ENCODE measurements around the gene MIGA2. TPM values are rescaled to one million over a fixed set of nuclear protein-coding genes. Genes with fewer than 3 reads are reported as not detected.

MIGA2 gene
- total RNA-seq, 1 donor from 2014 or later: 12.0 TPM

DNA sequence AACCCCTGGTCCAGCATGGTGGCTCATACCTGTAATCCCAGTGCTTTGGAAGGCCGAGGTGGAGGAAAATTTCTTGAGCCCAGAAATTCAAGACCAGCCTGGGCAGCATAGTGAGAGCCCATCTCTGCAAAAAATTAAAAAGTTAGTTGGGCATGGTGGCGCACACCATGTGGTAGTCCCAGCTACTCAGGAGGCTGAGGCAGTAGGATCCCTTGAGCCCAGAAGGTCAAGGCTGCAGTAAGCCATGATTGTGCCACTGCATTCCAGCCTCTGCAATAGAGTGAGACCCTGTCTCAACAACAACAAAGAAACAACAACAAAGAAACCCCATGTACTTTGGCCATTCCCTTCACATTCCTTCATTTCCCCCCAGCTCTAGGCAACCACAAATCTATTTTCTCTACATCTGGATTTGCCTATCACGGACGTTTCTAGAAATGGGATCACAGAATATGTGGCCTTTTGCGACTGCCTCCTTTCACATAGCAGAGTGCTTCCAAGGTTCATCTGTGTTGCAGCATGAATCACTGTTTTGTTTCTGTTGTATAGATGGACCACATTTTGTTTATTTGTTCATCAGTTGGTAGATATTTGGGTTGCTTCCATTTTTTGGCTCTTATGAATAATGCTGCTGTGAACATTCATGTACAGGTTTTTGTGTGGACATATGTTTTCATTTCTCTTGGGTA, 17.9 kb downstream of the MIGA2 start:
- Histone ChIP-seq H3K36me3 (ENCODE audit: control insufficient read depth in 3 of 3, insufficient read depth in 3 of 3, low read length in 3 of 3) (peaks cover 21 to 27% (median 26%) of the 10 kb centered on the region in 3 donors), H3K27me3 (ENCODE audit: control insufficient read depth in 3 of 3, insufficient read depth in 3 of 3, low read length in 3 of 3) (no peaks in the 10 kb centered on the region), H3K27ac (ENCODE audit: low read depth, low read length) (no peak overlapping the region), H3K4me1 (ENCODE audit: control insufficient read depth in 3 of 3, insufficient read depth in 3 of 3, low read length in 3 of 3) (peaks cover 0 to 4% (median 4%) of the 10 kb centered on the region in 3 donors), H3K4me3 (ENCODE audit: low read length in 3 of 3) (no peak overlapping the region), H3K9me3 (ENCODE audit: control insufficient read depth in 3 of 3, low read length in 3 of 3) (no peaks in the 10 kb centered on the region), H3K9ac (ENCODE audit: low read depth in 1 of 3, low read length in 3 of 3) (no peak overlapping the region)

DNA sequence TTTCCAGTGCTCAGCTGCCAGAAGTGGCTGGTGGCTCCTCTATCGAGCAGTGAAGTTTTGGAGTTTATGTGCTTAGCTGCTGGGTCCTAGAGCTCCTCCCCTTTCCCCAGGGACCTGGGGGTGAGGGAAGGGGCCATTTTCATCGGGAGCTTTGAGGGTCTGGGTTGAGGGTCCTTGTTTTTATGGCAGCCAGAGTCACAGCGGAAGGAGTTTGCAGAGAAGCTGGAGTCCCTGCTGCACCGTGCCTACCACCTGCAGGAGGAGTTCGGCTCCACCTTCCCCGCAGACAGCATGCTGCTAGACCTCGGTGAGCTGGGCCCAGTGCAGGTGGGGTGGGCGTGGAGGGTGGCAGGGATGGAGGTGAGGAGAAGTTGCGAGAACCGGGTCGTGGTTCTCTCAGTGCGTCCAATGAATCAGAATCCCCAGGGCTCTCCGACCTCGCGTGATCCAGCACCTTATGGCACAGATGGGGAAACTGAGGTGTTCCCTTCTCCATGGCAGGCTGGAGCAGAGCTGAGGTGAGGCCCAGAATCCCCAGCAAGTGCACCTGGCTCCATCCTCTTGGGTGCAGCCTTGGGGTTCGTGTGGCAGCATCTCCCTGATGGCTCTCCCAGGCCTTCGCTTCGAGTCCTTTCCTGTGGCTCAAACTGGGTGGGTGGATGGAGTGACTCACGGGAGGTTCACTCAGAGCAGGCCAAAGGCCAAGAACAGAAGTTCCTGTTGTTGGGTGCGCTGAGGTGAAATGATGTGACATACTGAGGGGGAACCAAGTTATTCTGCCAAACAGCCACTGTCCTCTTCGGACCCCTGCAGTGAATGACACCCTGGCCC, 22.8 kb downstream of the MIGA2 start:
- peaks cover 40 to 50% (median 46%) of the 10 kb centered on the region in 3 donors for H3K36me3 ChIP-seq (ENCODE audit: control insufficient read depth in 3 of 3, insufficient read depth in 3 of 3, low read length in 3 of 3)
- no peak overlapping the region for H3K27ac ChIP-seq (ENCODE audit: low read depth, low read length)
- no peaks in the 10 kb centered on the region for H3K4me1 ChIP-seq (ENCODE audit: control insufficient read depth in 3 of 3, insufficient read depth in 3 of 3, low read length in 3 of 3)

DNA sequence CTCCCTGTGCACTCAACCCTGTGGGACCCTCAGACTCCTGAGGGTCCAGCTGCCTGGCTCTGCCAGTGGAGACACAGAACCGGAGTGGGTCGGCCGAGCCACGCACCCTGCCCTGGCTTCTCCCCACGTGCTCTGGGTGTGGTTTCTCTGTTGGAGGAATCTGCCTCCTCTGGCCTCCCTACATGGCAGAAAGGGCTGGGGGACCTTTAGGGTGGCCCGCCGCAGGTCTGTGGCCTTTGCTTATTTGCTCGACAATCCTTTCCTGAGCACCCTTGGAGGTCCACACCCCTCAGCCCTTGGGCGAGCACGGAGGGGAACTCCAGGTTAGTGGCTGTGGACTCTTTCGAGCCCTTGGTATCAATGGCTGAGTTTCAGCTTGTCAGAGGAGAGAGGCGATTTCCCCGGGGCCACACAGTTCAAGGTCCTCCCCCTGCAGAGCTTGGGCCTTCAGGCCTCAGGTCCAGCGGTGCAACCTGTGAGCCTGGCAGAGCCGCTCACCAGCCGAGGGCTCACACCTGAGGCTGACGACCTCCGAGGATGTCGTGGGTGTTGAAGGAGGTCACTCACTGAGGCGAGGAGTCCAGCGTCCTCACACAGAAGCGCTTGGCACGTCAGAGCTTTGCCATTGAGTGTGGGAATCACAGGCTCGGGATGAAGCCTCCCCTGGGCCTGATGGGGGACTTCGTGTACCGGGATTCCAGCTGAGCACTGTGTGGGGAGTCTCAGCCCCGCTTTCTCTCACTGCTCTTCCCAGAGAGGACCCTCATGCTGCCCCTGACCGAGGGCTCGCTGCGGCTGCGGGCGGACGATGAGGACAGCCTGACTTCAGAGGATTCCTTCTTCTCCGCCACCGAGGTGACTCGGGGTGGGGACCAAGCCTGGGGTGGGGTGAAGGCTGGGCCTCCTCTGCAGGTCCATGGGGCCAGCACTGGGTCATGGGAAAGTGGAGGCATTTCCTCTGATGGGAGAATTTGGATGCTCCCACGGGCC, 23.7 kb downstream of the MIGA2 start:
- Histone ChIP-seq H3K4me3 (ENCODE audit: low read length in 3 of 3) (no peak overlapping the region), H3K9ac (ENCODE audit: low read depth in 1 of 3, low read length in 3 of 3) (no peak overlapping the region), H3K27ac (ENCODE audit: low read depth, low read length) (no peak overlapping the region), H3K27me3 (ENCODE audit: control insufficient read depth in 3 of 3, insufficient read depth in 3 of 3, low read length in 3 of 3) (no peaks in the 10 kb centered on the region), H3K4me1 (ENCODE audit: control insufficient read depth in 3 of 3, insufficient read depth in 3 of 3, low read length in 3 of 3) (no peaks in the 10 kb centered on the region), H3K36me3 (ENCODE audit: control insufficient read depth in 3 of 3, insufficient read depth in 3 of 3, low read length in 3 of 3) (peaks cover 40 to 51% (median 50%) of the 10 kb centered on the region in 3 donors), H3K9me3 (ENCODE audit: control insufficient read depth in 3 of 3, low read length in 3 of 3) (no peaks in the 10 kb centered on the region)

More for the DNA sequence above, 22.8 kb downstream of the MIGA2 start:
- no peak overlapping the region for H3K4me3 ChIP-seq (ENCODE audit: low read length in 3 of 3)
- no peaks in the 10 kb centered on the region for H3K27me3 ChIP-seq (ENCODE audit: control insufficient read depth in 3 of 3, insufficient read depth in 3 of 3, low read length in 3 of 3)
- no peaks in the 10 kb centered on the region for H3K9me3 ChIP-seq (ENCODE audit: control insufficient read depth in 3 of 3, low read length in 3 of 3)
- H3K9ac ChIP-seq (ENCODE audit: low read depth in 1 of 3, low read length in 3 of 3): no peak overlapping the region

DNA sequence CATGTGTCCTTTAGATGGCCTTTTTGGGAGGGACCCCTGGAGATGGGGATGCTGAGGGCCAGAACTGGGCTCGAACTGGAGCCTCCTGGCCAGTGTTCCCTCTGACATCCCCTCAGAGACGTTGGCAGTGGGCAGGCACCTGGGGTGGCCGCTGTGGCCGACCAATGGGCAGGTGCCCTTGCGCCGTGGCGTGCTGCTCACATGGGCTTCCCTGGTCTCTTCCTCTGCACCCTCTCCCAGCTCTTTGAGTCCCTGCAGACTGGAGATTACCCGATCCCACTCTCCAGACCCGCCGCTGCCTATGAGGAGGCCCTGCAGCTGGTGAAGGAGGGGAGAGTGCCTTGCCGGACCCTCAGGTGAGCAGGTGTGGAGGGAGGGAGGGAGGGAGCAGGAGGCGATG, 24.6 kb downstream of the MIGA2 start:
- Histone ChIP-seq H3K36me3 (ENCODE audit: control insufficient read depth in 3 of 3, insufficient read depth in 3 of 3, low read length in 3 of 3) (peaks cover 47 to 56% (median 56%) of the 10 kb centered on the region in 3 donors), H3K4me3 (ENCODE audit: low read length in 3 of 3) (no peak overlapping the region), H3K9ac (ENCODE audit: low read depth in 1 of 3, low read length in 3 of 3) (no peak overlapping the region), H3K27me3 (ENCODE audit: control insufficient read depth in 3 of 3, insufficient read depth in 3 of 3, low read length in 3 of 3) (no peaks in the 10 kb centered on the region), H3K27ac (ENCODE audit: low read depth, low read length) (no peak overlapping the region), H3K9me3 (ENCODE audit: control insufficient read depth in 3 of 3, low read length in 3 of 3) (no peaks in the 10 kb centered on the region), H3K4me1 (ENCODE audit: control insufficient read depth in 3 of 3, insufficient read depth in 3 of 3, low read length in 3 of 3) (no peaks in the 10 kb centered on the region)

DNA sequence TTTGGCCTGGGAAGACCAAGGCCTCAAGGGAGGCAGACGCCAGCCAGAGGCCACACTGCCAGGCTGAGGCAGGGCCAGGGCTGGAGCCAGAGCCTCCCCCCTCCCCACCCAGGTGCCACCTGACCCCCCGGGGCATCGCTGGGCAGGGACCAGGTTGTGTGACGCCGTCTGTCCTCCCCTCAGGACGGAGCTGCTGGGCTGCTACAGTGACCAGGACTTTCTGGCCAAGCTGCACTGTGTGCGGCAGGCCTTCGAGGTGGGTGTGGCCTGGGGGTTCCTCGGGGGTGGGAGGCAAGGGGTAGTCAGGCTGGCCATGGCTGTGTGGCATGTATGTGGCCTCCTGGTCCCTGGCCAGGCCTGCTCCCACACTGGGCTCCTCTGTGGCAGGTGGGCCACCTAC, 26.6 kb downstream of the MIGA2 start:
- no peak overlapping the region for H3K9ac ChIP-seq (ENCODE audit: low read depth in 1 of 3, low read length in 3 of 3)
- no peaks in the 10 kb centered on the region for H3K4me1 ChIP-seq (ENCODE audit: control insufficient read depth in 3 of 3, insufficient read depth in 3 of 3, low read length in 3 of 3)
- H3K27ac ChIP-seq (ENCODE audit: low read depth, low read length): no peak overlapping the region
- H3K36me3 ChIP-seq (ENCODE audit: control insufficient read depth in 3 of 3, insufficient read depth in 3 of 3, low read length in 3 of 3): peaks cover 57 to 62% (median 61%) of the 10 kb centered on the region in 3 donors
- H3K4me3 ChIP-seq (ENCODE audit: low read length in 3 of 3): no peak overlapping the region
- H3K27me3 ChIP-seq (ENCODE audit: control insufficient read depth in 3 of 3, insufficient read depth in 3 of 3, low read length in 3 of 3): no peaks in the 10 kb centered on the region
- H3K9me3 ChIP-seq (ENCODE audit: control insufficient read depth in 3 of 3, low read length in 3 of 3): no peaks in the 10 kb centered on the region

DNA sequence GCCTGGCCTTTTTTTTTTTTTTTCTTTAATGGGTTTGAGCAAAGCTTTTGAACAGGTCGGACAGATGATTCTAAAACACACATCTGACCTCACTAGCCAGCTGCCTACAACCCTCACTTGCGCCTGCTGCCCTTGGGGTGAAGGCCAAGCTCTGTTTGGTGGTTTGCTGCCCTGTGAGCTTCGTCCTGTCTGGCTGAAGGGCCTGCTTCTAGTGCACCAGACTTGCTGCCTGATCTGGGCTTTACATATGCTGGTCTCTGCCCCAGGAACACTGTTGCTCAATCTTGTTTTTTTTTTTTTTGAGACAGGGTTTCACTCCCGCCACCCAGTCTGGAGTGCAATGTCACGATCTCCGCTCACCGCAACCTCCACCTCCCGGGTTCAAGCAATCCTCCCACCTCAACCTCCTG, 28.1 kb downstream of the MIGA2 start:
- peaks cover 58 to 63% (median 61%) of the 10 kb centered on the region in 3 donors for H3K36me3 ChIP-seq (ENCODE audit: control insufficient read depth in 3 of 3, insufficient read depth in 3 of 3, low read length in 3 of 3)

DNA sequence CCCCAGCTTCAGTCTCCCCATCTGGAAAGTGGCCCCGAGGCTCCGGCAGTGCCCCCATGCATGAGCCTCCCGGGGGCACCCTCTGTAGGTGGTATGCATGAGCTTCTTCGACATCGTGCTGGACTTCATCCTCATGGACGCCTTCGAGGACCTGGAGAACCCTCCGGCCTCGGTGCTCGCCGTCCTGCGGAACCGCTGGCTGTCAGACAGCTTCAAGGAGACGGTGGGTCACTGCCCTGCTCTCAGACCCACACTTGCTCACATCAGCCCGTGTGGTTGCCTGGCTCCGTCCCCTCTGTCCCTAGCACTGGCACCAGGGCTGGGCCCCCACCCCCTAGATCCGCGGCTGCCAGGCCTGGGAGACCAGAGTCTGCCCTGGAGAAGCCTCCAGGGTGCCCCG, 31.7 kb downstream of the MIGA2 start:
- no peak overlapping the region for H3K27ac ChIP-seq (ENCODE audit: low read depth, low read length)
- peaks cover 36 to 46% (median 37%) of the 10 kb centered on the region in 3 donors for H3K36me3 ChIP-seq (ENCODE audit: control insufficient read depth in 3 of 3, insufficient read depth in 3 of 3, low read length in 3 of 3)
- no peaks in the 10 kb centered on the region for H3K27me3 ChIP-seq (ENCODE audit: control insufficient read depth in 3 of 3, insufficient read depth in 3 of 3, low read length in 3 of 3)
- H3K4me3 ChIP-seq (ENCODE audit: low read length in 3 of 3): no peak overlapping the region
- H3K9me3 ChIP-seq (ENCODE audit: control insufficient read depth in 3 of 3, low read length in 3 of 3): no peaks in the 10 kb centered on the region
- H3K4me1 ChIP-seq (ENCODE audit: control insufficient read depth in 3 of 3, insufficient read depth in 3 of 3, low read length in 3 of 3): peaks cover 0 to 5% (median 3%) of the 10 kb centered on the region in 3 donors
- H3K9ac ChIP-seq (ENCODE audit: low read depth in 1 of 3, low read length in 3 of 3): no peak overlapping the region

More for the DNA sequence above, 28.1 kb downstream of the MIGA2 start:
- H3K4me1 ChIP-seq (ENCODE audit: control insufficient read depth in 3 of 3, insufficient read depth in 3 of 3, low read length in 3 of 3): peaks cover 0 to 3% (median under 1%) of the 10 kb centered on the region in 3 donors
- H3K27ac ChIP-seq (ENCODE audit: low read depth, low read length): no peak overlapping the region
- no peaks in the 10 kb centered on the region for H3K9me3 ChIP-seq (ENCODE audit: control insufficient read depth in 3 of 3, low read length in 3 of 3)
- H3K27me3 ChIP-seq (ENCODE audit: control insufficient read depth in 3 of 3, insufficient read depth in 3 of 3, low read length in 3 of 3): no peaks in the 10 kb centered on the region
- no peak overlapping the region for H3K4me3 ChIP-seq (ENCODE audit: low read length in 3 of 3)
- H3K9ac ChIP-seq (ENCODE audit: low read depth in 1 of 3, low read length in 3 of 3): no peak overlapping the region

DNA sequence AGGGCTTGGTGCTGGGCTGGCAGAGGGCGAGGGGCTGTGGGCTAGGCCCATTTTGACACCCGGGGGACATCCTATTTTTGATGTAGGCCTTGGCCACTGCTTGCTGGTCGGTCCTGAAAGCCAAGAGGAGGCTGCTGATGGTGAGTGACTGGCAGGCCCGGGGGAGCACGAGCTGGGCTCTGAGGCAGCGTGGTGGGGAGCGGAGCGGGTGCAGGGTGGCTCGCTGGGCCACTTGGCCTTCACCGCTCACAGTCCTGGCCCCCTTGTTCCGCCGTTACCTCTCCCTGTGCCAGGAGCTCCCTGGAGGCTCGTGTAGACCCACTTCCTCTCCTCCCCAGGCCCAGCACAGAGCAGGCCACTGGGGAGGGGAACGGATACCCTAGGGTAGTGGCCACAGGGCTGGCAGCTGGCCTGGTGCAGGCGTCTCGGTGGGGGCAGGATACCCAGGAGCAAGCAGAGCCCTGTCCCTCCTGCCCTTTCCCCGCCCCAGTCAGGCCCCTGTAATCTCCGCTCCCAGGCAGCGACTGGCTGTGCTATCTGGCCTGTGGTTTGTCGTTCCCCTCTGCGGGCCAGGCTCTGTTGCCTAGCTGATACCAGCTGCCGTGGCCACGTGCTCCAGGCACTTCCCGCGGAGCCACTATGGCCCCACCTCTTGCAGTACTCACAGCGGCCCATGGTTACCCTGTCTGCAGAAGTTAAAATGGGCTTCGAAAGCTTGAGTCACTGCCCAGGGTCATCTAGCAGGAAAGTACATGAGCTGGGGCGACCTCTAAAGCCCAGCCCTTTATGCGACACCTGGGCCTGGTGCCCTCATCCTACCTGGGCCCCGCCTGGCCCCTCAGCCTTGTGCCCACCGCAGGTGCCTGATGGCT, 32.8 kb downstream of the MIGA2 start:
- no peaks in the 10 kb centered on the region for H3K27me3 ChIP-seq (ENCODE audit: control insufficient read depth in 3 of 3, insufficient read depth in 3 of 3, low read length in 3 of 3)
- peak overlapping the region in 1 of 3 donors; percentile 25 for H3K9ac ChIP-seq (ENCODE audit: low read depth in 1 of 3, low read length in 3 of 3)
- no peak overlapping the region for H3K27ac ChIP-seq (ENCODE audit: low read depth, low read length)
- peaks cover 0 to 5% (median 3%) of the 10 kb centered on the region in 3 donors for H3K4me1 ChIP-seq (ENCODE audit: control insufficient read depth in 3 of 3, insufficient read depth in 3 of 3, low read length in 3 of 3)
- H3K4me3 ChIP-seq (ENCODE audit: low read length in 3 of 3): no peak overlapping the region
- H3K9me3 ChIP-seq (ENCODE audit: control insufficient read depth in 3 of 3, low read length in 3 of 3): no peaks in the 10 kb centered on the region
- peaks cover 30 to 40% (median 31%) of the 10 kb centered on the region in 3 donors for H3K36me3 ChIP-seq (ENCODE audit: control insufficient read depth in 3 of 3, insufficient read depth in 3 of 3, low read length in 3 of 3)
